Measurements from ENCODE around the gene OR6C3.
"Not testable (repeated sequence)": the region's sequence is repeated elsewhere in the genome, so short reads cannot be mapped to it uniquely, and the experiment has no call there.

OR6C3 gene

DNA sequence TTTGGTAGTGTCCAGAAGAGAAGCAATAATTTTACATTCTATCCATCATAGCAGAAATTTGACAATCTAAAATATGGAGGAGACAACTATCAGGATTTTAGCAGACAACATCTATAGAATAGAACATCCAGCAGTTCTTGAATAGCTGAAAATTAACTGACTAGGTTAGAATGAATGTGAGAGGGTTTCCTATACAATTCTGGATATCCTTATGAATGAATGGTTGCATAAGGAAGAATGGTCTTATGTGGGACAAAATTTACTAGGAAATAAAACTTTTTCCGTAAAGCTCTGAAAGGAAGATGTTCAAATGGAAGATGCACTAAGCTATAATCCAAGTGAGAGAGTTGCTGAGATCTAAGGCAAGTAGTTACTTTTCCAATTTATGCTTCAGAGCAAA, at the start of gene OR6C3:
Gene OR6C3 (plus strand): TSS at position 301 of the 400 bp plus-strand sequence. CDS start 955 bp downstream, outside the sequence.
- no peak within 1 kb of the TSS for H3K27ac ChIP-seq
- TF ChIP-seq, protein P1, sequence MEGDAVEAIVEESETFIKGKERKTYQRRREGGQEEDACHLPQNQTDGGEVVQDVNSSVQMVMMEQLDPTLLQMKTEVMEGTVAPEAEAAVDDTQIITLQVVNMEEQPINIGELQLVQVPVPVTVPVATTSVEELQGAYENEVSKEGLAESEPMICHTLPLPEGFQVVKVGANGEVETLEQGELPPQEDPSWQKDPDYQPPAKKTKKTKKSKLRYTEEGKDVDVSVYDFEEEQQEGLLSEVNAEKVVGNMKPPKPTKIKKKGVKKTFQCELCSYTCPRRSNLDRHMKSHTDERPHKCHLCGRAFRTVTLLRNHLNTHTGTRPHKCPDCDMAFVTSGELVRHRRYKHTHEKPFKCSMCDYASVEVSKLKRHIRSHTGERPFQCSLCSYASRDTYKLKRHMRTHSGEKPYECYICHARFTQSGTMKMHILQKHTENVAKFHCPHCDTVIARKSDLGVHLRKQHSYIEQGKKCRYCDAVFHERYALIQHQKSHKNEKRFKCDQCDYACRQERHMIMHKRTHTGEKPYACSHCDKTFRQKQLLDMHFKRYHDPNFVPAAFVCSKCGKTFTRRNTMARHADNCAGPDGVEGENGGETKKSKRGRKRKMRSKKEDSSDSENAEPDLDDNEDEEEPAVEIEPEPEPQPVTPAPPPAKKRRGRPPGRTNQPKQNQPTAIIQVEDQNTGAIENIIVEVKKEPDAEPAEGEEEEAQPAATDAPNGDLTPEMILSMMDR (conservative IDR thresholded peaks at IDR 0.05): no peak
- TF ChIP-seq ZFX (IDR thresholded peaks at IDR 0.05): no peak

DNA sequence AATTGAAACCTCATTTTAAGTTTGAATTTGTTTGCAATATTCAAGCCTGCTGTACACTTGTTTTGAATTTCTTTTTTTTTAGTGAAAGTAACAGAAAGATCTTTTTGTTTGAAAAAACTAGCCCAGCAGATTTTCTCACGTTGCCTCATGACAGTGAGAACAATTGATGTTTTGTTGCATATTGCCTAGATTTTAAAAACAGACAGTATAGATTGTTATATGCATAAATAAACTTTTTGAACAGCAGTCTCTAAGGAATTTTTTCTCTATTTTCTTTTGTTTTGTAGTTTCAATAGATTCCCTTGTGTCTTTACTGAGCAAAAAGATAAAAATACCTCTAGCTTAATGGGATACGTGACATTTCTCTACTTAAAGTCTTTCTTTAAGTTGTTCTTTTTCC, 49.6 kb upstream of the OR6C3 start:
- TF ChIP-seq, protein P1 (conservative IDR thresholded peaks at IDR 0.05): no peak
- TF ChIP-seq ZFX (IDR thresholded peaks at IDR 0.05): no peak
- no peak overlapping the region for H3K27ac ChIP-seq

DNA sequence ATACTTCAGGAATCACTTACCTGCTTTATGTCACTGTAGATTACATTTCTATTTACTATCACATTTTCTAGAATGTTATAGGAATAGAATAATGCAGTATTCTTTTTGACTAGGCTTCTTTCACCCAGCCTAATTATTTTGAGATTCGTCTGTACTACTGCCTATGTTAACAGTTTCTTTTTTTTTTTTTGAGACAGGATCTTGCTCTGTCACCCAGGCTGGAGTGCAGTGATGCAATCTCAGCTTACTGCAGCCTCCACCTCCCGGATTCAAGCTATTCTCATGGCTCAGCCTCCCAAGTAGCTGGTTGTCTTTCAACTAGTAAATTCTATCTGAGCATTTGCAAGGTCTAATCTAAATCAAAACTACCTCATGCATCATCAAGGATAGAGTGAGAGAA, 40.5 kb upstream of the OR6C3 start:
- no peak overlapping the region for H3K27ac ChIP-seq
- TF ChIP-seq, protein P1 (conservative IDR thresholded peaks at IDR 0.05): no peak
- no peak for TF ChIP-seq ZFX (IDR thresholded peaks at IDR 0.05)

DNA sequence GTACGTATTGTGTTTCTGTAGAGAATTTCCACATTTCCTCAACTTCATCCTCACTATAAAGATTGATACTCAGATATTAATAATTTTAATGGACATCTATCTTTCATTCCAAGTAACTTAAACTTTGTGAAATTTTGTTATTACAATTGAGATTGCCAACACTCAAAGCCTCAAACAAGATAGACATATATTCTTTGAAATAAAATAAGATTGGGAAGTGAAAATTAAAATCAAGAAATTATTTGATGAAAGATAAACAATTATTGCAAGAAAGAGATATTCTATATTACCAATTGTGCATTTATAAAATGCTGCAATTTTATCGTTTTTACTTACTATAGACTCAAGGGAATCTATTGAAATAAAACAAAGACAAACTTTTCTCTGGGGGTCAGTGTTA, 34.1 kb upstream of the OR6C3 start, which contains the start of gene OR6C6:
Gene OR6C6 (minus strand): TSS at position 101 of the 400 bp plus-strand sequence. CDS start 1,337 bp downstream, outside the sequence.
- TF ChIP-seq, protein P1 (conservative IDR thresholded peaks at IDR 0.05): no peak
- TF ChIP-seq ZFX (IDR thresholded peaks at IDR 0.05): no peak
- no peak within 1 kb of the TSS for H3K27ac ChIP-seq

DNA sequence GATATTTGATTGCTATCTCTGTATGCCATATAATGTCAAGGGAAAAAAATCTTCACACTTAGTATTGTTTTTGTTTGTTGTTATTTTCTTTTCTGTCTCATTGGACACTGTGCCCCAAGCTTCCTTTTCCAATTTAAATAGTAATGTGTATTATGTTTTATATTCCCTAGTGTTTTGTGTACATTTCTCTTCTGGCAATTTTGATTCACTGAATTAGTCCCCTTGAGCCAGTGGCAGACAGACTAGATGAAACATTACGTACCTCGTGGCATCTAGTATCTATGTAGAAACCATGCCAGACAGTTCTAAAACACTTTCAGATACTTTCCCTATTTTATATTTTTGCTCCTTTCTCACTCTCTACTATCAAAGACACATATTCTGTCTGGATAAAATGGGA, 16.5 kb upstream of the OR6C3 start, which contains the start of gene OR6C1:
Gene OR6C1 (plus strand): TSS at position 301 of the 400 bp plus-strand sequence. CDS start 6,257 bp downstream, outside the sequence.
- H3K27ac ChIP-seq: no peak within 1 kb of the TSS
- TF ChIP-seq, protein P1 (conservative IDR thresholded peaks at IDR 0.05): no peak
- TF ChIP-seq ZFX (IDR thresholded peaks at IDR 0.05): no peak

DNA sequence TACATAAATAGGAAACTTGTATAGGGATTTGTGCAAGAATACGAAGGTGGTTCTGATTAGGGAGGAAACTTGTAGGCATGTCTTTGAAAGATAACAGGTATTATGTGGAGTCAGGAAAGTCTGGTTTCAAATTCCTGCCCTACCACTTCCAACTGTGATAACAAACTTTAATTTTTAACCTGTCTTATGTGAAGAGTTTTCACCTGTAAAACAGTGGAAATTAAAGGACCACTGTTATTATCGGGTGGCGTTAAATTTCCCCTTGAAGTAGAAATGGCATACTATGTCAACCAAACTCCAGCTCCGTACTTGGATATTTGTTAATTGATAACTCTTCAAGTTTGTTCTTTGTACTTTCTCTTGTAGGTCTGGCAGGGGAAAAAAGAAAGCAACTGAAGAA, 10.3 kb upstream of the OR6C3 start:
- no peak overlapping the region for H3K27ac ChIP-seq
- TF ChIP-seq, protein P1 (conservative IDR thresholded peaks at IDR 0.05): no peak
- no peak for TF ChIP-seq ZFX (IDR thresholded peaks at IDR 0.05)

DNA sequence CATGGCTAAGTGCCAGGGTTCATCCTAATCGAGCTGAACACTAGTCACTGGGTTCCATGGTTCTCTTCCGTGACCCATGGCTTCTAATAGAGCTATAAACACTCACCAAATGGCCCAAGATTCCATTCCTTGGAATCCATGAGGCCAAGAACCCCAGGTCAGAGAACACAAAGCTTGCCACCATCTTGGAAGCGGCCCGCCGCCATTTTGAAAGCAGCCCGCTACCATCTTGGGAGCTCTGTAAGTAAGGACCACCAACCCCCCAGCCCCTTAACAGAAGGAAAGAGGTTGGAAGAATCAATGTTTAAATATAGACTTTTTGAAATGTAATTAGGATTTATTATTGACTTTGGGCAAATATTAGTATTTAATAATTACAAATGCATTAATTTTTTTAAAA, 4.7 kb upstream of the OR6C3 start:
- H3K27ac ChIP-seq: not testable (repeated sequence)

DNA sequence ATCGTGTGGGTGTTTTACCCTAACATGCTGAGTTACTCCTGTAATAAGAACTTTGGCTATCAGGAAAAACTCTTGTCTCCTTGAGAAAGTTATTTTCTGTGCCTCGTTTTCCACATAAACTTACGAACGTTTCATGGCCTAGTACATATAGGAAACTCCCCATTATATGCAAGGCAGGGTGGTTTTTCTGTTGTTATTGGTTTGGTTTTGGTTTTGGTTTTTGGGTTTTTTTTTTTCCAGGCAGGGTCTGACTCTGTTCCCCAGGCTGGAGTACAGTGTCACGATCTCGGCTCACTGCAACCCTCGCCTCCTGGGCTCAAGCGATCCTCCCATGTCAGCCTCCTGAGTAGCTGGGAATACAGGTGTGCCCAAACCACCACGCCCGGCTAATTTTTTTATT, 5.5 kb downstream of the OR6C3 start:
- H3K27ac ChIP-seq: no peak overlapping the region
- TF ChIP-seq, protein P1 (conservative IDR thresholded peaks at IDR 0.05): no peak
- TF ChIP-seq ZFX (IDR thresholded peaks at IDR 0.05): no peak

DNA sequence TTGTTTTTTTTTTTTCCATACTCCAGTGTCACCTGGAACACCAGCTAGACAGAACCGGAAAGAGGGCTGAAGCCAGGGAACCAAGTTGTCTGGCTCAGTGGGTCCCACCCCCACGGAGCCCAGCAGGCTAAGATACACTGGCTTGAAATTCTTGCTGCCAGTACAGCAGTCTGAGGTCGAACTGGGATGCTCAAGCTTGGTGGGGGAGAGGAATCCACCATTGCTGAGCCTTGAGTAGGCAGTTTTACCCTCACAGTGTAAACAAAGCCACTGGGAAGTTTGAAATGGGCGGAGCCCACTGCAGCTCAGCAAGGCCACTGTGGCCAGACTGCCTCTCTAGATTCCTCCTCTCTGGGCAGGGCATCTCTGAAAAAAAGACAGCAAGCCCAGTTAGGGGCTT, 24.8 kb downstream of the OR6C3 start:
- not testable (repeated sequence) for H3K27ac ChIP-seq

All from C4-2B (cell line).